Jurkat, Clone E6-1 (cell line): ENCODE data around the gene SIKE1.
"Not testable (repeated sequence)": the region's sequence is repeated elsewhere in the genome, so short reads cannot be mapped to it uniquely, and the experiment has no call there.

ENCODE experiments used
- DNase-seq: peaks from one replicate; pipeline ENCODE4 v3.0.0-alpha.2; 2011; ENCODE audit warnings: low read depth, low spot score
- H3K4me3 ChIP-seq: 2 replicates; pipeline ENCODE4 v1.5.1; 2011; ENCODE audit warnings: mild to moderate bottlenecking, low read length, control low read depth, moderate library complexity

The SIKE1 gene

GRCh38 chr1:114756949-114757454, 23.5 kb downstream of the SIKE1 start:
- DNase-seq: peak; percentile 32
- peak overlapping the region; percentile 99 for H3K4me3 ChIP-seq

- peak overlapping the region; percentile 99 for H3K4me3 ChIP-seq
- no peak for DNase-seq
These were observed 24.2 kb downstream of the SIKE1 start for GRCh38 chr1:114756009-114756892.

GRCh38 chr1:114755006-114755931, 25.2 kb downstream of the SIKE1 start:
- DNase-seq: no peak
- peak overlapping the region; percentile 99 for H3K4me3 ChIP-seq

- DNase-seq: not testable (repeated sequence)
These were observed 26.8 kb downstream of the SIKE1 start for GRCh38 chr1:114753702-114754101.

GRCh38 chr1:114753143-114753542, 27.3 kb downstream of the SIKE1 start:
- no peak overlapping the region for H3K4me3 ChIP-seq
- no peak for DNase-seq

More at GRCh38 chr1:114753702-114754101, 26.8 kb downstream of the SIKE1 start:
- not testable (repeated sequence) for H3K4me3 ChIP-seq

GRCh38 chr1:114750780-114751179, 29.7 kb downstream of the SIKE1 start:
- H3K4me3 ChIP-seq: no peak overlapping the region
- DNase-seq: no peak

GRCh38 chr1:114749835-114750234, 30.6 kb downstream of the SIKE1 start:
- no peak overlapping the region for H3K4me3 ChIP-seq
- DNase-seq: no peak

- H3K4me3 ChIP-seq: no peak overlapping the region
- no peak for DNase-seq
These were observed 33.9 kb downstream of the SIKE1 start for GRCh38 chr1:114746450-114747121.

- no peak for DNase-seq
- no peak overlapping the region for H3K4me3 ChIP-seq
These were observed 35.2 kb downstream of the SIKE1 start for GRCh38 chr1:114745291-114745690.

- DNase-seq: no peak
These were observed 38.3 kb downstream of the SIKE1 start for GRCh38 chr1:114741963-114742746.

GRCh38 chr1:114740331-114740730, 40.2 kb downstream of the SIKE1 start:
- no peak overlapping the region for H3K4me3 ChIP-seq
- no peak for DNase-seq

More at GRCh38 chr1:114741963-114742746, 38.3 kb downstream of the SIKE1 start:
- no peak overlapping the region for H3K4me3 ChIP-seq

- no peak for DNase-seq
- no peak overlapping the region for H3K4me3 ChIP-seq
These were observed 43.1 kb downstream of the SIKE1 start for GRCh38 chr1:114737314-114737849.

- no peak for DNase-seq
- no peak overlapping the region for H3K4me3 ChIP-seq
These were observed 45.0 kb downstream of the SIKE1 start for GRCh38 chr1:114735479-114735878.

GRCh38 chr1:114729782-114730181, 50.7 kb downstream of the SIKE1 start:
- no peak for DNase-seq
- no peak overlapping the region for H3K4me3 ChIP-seq

GRCh38 chr1:114728553-114728952, 51.9 kb downstream of the SIKE1 start:
- no peak for DNase-seq
- no peak overlapping the region for H3K4me3 ChIP-seq

- H3K4me3 ChIP-seq: no peak overlapping the region
- DNase-seq: no peak
These were observed 55.3 kb downstream of the SIKE1 start for GRCh38 chr1:114725230-114725629.

GRCh38 chr1:114723915-114724314, 56.6 kb downstream of the SIKE1 start:
- DNase-seq: no peak
- H3K4me3 ChIP-seq: no peak overlapping the region

GRCh38 chr1:114723457-114723856, 57.0 kb downstream of the SIKE1 start:
- DNase-seq: no peak

More at GRCh38 chr1:114723457-114723856, 57.0 kb downstream of the SIKE1 start:
- H3K4me3 ChIP-seq: no peak overlapping the region
